Fibroblast of villous mesenchyme (primary cell): ENCODE results near the gene PDE4D. TPM values are rescaled to one million over a fixed set of nuclear protein-coding genes. Genes with fewer than 3 reads are reported as not detected.

Source experiments
- DNase-seq: peaks from one replicate; pipeline ENCODE4 v3.0.0-alpha.2; 2010; ENCODE audit warnings: low read depth
- H3K4me3 ChIP-seq: 2 replicates; pipeline ENCODE4 v1.5.1; 2011; ENCODE audit warnings: low read depth, mild to moderate bottlenecking, low read length
- total RNA-seq: library from RNA; depleted of rRNA; stranded (reverse); fragments of >200 nt; gene quantifications from 2 replicates; pipeline ENCODE4 v1.2.3, GENCODE V29; 2012
- TF ChIP-seq, protein P1 (sequence below): IDR thresholded peaks from 2 replicates; pipeline ENCODE4 v1.5.1; 2012; ENCODE audit warnings: low read depth, mild to moderate bottlenecking, low read length; ENCODE audit not compliant: insufficient read depth

PDE4D gene
- total RNA-seq, 1 donor, result 6.0 TPM

DNA sequence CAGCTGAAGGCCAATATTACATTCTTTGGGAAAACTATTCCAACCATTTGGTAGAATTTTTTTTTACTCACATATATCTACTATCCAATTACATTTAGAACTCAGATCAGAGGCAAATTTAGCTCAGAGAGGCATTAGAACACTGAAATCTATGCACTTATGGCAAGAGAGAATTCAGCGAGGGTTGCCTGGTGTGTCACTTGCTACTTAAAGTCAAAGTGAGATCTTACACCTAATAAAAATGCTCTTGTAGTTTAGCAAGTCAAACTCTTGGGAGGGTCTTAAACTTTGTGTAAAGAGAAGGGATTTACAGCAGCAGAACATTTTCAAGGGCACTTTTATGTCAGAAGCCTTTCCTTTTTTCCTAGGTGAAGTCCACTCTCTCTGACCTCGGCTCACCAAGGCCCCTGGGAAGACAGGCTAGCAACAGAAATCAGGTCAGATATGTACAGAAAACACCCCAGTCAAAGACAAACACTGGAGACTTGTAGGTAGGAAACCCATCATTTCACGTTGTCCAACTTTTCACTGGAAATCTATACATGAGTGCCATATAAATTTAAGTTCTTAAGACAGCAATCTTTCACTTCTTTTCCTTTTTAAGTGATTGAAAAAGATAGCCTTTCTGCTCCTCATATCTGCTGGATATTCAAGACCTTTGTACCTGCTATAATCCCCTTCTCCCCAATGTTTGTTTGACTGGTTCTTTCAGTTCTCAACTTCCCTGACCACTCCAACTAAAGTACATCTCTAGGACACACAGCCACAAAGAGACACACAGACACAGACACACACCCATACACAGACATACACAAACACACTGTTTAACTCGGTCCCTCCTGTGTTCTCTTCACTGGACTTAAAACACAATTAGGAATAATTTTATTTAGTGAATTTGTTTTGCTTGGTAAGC is 635.8 kb downstream of the PDE4D start:
- TF ChIP-seq, protein P1, sequence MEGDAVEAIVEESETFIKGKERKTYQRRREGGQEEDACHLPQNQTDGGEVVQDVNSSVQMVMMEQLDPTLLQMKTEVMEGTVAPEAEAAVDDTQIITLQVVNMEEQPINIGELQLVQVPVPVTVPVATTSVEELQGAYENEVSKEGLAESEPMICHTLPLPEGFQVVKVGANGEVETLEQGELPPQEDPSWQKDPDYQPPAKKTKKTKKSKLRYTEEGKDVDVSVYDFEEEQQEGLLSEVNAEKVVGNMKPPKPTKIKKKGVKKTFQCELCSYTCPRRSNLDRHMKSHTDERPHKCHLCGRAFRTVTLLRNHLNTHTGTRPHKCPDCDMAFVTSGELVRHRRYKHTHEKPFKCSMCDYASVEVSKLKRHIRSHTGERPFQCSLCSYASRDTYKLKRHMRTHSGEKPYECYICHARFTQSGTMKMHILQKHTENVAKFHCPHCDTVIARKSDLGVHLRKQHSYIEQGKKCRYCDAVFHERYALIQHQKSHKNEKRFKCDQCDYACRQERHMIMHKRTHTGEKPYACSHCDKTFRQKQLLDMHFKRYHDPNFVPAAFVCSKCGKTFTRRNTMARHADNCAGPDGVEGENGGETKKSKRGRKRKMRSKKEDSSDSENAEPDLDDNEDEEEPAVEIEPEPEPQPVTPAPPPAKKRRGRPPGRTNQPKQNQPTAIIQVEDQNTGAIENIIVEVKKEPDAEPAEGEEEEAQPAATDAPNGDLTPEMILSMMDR, result no peak

DNA sequence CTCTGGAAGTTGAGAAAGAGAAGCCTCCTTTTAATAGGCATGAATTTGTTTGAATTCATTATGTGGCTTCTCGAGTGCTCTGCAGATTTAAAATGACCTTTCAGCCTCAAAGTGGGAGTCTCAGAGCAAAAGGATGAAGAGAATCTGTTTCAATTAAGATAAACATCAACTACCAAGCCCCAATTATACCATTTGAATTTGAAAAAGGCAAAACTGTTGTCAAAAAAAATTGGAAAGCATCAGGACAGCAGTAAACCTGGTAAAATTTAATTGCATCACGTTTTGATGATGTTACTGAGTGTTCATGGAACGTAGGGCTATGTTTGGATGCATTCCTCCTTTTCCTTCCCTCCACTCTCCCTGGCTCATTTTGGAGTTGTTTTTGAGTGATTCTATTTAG is 637.2 kb downstream of the PDE4D start:
- DNase-seq, result peak; percentile 18
- TF ChIP-seq, protein P1, result no peak

More for the DNA sequence above, 635.8 kb downstream of the PDE4D start:
- H3K4me3 ChIP-seq, result no peak overlapping the region
- DNase-seq, result no peak

DNA sequence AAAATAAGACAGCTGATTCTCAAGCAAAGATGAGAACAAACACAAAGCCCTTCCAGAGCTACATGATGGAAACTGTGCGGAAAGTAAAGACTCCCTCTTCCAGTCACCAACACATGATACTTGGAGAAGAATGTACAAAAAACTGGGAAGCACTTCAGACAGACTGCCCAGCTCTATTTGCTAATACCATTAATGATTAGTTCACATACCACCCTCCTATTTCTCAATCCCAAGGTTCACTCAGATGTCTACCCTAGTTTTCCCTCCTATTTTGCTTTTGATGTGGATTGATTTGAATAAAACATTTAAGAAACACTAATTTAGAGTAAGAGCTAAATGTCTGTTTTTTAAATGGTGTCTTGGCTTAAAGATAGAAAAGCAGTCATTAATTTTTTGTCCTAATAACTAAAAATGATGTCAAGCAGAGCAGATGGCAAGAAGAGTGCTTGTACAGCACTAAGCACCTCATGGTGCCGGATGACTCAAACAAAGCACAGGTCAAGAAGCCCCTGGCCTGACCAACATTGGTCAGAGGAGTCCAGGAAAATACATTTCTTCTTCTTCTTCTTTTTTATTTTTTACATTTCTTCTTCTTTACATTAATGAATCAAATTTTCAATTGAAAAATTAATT is 639.4 kb downstream of the PDE4D start:
- no peak overlapping the region for H3K4me3 ChIP-seq
- TF ChIP-seq, protein P1, result no peak
- DNase-seq, result no peak

More for the DNA sequence above, 637.2 kb downstream of the PDE4D start:
- H3K4me3 ChIP-seq, result no peak overlapping the region

DNA sequence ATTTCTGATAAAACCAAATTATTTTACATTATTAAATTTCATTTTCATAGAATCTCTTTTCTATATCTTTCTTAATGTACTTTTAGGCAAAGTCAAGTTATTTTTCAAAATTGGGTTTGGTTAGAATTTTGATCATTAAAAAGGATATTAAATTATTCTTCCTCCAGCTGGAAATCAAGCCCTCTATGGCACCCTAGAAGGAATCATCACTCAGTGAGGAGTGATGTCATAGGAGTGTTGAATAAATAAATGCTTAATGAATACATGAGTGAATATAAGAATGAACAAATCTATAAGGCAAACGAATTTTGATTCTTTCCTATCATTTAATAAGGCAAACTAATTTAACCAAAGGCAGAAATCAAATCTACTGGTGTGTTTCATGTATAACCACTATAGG is 639.9 kb downstream of the PDE4D start:
- TF ChIP-seq, protein P1, result no peak
- no peak overlapping the region for H3K4me3 ChIP-seq
- no peak for DNase-seq

DNA sequence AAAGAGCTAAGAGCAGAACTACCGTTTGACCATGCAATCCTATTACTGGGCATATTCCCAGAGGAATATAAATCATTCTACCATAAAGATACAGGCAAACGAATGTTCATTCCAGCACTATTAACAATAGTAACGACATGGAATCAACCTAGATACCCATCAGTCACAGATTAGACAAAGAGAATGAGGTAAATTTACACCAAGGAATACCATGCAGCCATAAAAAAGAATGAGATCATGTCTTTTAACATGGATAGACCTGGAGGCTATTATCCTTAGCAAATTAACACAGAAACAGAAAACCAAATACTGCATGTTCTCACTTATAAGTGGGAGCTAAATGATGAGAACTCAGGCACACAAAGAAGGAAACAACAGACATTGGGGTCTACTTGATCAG is 641.9 kb downstream of the PDE4D start:
- DNase-seq, result no peak
- TF ChIP-seq, protein P1, result no peak

DNA sequence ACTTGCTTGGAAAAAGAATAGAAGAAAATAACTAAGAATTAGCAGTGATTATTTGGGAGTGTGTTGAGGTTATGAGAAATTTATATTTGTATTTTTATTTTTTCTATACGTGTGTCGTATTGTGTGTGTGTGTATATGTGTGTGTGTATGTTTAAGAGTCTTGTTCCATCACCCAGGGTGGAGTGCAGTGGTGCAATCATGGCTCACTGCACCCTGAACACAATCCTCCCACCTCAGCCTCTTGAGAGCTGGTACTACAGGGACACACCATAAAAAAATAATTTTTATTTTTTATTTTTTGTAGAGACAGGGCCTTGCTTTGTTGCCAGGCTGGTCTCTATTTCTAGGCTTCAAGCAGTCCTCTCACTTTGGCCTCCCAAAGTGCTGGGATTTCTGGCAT is 643.8 kb downstream of the PDE4D start:
- DNase-seq, result no peak
- TF ChIP-seq, protein P1, result no peak
- H3K4me3 ChIP-seq, result no peak overlapping the region

More for the DNA sequence above, 641.9 kb downstream of the PDE4D start:
- no peak overlapping the region for H3K4me3 ChIP-seq
